ENCODE measurements around the gene TMEM72.
A peak's percentile ranks its signal among the peaks of the same experiment; 100 is the strongest.

Gene TMEM72

DNA sequence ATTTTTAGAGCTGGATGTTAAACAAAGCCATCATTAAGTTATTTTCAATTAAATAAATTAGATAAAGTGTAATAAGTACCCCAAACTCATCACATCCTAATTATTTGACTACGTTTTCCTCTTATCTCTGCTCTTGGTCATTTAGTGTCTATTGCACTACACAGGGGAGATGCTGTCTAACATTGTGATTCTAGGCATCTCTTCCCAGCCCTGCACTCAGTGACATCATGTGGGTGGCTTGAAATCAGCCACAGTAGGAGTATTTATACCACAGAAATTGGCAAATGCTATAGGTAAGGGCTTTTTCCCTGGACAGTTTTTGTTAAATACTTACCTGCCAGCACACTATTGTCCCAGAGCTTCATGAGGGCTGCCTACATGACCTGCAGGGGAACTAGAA, 21.3 kb upstream of the TMEM72 start:
- DNase-seq, result no peak

DNA sequence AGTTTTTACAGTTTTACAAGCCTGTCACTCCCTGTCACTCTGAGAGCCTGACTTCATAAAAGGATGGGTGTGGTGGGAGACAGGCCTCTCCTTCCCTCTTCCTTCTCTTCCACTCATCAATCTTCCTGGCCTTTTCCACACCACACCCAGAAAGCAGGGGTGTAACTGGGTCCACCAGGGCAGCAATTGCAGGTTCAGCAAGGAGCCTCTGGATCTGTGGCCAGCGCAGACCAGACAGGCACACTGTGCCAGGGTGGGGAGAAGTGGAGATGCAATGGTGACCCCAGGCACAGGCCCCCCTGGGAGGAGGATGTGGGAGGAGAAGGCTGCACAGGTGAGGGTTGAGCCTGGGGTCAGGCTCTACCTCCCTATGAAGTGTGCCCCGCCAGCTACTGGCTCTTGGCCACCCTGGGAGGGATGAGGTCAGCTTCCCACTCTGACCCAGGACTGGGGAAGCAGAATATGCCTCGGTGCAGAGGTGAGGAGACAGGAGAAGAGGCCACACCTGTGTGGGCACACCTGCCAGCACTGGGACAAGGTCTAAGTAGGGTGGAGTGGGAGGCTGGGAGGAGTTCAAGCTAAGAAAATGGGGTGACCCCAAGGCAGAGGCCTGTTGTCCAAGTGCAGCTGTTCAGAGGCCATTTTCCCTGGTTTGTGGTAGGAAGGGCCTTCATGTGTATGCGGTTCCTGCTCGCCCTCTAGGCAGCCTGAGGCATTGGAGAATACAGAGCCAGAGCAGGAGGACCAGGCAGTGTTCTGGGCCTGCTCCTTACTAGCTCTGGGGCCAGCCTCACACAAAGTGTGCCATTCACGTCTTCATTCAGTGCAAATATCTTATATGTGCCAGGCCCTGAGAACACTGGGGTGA, 20.2 kb upstream of the TMEM72 start:
- DNase-seq, result no peak

DNA sequence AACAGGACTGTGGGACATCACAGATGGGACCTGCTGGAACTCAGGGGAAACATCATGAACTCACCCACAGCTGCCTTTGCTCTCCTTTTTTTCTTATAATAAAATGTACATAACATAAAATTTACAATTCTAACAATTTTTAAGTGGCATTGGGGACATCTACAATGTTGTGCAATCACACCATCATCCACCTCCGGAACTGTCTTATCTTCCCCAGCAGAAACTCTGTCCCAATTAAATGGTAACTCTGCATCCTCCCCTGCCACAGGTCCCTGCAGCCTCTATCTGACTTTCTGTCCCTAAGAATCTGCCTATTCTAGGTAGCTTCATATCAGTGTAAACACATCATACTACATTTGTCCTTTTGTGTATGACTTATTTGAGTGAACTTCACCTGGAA, 19.4 kb upstream of the TMEM72 start:
- no peak for DNase-seq

DNA sequence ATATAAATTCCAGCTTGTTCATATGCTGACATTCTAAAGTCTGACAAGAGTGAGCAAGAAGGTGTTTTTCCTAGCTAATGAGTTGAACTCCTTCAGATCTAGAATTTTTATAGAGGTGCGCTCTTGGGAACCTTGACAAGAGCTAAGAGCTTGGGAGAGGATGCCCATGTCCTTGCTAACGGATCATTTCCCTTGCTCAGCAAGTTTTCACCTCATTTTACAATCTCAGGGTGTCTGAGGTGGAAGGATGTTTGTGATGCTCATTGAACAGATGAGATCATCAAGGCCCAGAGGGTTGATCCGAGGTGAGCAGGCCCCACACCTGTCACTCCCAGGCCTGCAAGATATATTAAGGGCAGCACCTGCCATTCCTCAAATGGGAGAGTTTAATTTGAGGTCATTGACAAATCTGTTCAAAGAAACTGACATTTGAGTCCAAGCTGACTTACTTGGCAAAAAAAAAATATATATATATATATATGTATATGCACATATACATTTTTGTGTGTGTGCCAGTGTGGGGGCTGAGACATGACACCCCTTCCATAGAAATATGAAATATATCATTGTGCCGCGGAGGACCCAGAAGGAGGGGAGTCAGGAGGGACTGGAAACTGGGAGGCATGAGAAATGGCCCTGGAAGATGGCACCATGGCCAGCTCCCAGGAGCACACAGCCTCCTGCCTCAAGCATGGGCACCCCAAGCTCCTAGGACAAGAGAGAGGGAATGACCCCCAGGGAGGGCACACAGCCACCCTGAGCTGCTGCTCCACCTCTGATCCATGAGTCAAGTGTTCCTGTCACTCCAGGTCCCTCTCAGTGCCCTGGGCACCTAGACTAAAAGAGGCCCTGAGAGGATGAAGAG, 17.3 kb upstream of the TMEM72 start:
- no peak for DNase-seq

DNA sequence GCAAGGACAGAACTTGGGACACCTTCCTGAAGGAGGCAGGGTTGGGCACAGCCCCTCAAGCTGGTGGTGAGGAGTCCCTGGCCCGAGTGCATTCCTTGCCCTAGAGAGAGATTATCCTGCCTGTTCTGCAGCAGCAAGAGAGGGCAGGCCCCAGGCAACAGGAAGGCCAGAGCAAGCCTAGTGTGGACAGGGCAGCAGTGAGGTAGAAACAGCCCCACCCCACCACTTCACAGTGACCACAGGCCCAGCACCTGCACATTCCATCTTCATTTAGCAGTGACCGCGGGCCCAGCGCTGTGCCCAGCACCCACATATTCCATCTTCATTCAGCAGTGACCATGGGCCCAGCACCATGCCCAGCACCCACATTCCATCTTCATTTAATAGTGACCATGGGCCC, 16.4 kb upstream of the TMEM72 start:
- DNase-seq, result no peak

DNA sequence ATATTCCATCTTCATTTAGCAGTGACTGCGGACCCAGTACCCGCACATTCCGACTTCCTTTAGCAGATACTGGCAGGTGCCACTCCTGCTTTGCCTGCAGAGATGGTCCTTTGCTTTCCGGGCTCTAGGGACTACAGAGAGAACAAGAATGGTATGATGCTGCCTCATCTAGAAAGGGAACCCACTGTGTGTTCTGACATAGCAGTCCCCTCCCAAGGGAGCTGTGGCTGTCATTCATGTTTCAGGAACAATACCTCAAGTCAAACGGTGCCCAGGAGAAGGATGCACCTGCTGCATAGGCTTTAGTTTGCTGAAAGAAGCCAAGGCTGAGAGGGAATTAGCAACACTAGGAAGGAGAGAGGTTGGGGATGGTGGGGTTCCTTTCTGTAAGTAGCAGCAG, 15.9 kb upstream of the TMEM72 start:
- DNase-seq, result no peak

DNA sequence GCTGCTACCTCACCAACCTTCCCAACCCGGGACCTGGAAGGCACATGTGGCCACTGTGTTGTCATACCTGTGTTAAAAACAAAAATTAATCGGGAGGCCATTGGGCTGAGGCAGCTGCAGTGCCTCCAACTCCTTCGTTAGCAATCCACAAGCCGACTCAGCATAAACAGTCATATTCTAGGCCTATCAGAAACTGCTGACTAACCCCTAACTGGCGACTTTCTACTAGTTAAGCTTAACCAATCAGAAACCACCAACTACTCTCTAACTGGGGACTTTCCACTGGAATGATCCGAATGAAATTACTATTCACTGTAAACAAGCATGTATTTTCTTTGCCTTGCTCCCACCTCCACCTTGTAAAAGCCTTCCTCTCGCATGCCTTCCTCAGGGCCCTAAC, 14.1 kb upstream of the TMEM72 start:
- no peak for DNase-seq

DNA sequence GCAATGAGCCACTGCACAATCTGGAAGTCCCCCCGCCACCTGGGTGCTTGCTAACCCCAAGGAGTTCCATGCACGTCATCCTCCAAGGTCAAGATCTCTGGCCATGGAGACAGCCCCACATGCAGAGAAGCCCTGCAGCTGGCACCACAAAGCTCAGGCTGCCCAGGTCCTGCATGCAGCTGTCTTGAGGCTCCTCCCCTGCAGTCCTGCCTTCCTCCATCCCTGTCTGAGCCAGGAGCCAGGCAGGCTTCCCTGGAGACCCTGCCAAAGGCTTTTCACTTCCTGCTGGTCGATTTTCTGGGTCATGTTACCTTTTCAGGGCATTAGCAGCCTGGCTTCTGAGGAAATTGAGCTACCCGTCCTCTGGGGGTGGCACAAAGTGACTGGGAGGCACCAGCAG, 12.5 kb upstream of the TMEM72 start:
- peak in 1 of 51 donors; percentile 11 for DNase-seq

DNA sequence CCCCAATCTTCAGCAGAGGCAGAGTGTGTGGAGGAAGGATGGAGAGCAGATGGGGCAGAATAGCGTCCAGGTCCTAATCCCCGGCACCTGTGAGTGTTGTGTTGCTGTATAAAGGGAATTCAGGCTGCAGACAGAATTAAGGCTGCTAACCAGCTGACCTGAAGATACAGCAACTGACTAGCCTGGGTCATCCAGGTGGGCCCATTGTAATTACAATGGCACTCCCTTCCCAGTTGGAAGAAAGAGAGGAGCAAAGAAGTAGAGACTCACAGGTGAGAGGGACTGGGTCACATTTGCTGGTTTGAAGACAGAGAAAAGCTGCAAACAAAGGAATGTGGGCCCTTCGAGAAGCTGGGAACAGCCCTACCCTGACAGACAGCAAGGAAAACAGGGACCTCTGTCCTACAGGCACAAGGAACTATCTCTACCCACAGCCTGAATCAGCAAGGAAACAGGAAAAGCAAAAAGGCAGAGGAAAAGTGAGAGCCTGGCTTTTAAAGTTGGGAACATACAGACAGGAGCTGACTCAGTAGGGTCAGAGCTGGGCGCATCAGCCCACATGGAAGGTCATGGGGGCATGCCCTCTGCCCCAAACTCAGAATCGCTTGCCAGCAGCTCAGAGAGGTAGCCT, 11.6 kb upstream of the TMEM72 start:
- no peak for DNase-seq

DNA sequence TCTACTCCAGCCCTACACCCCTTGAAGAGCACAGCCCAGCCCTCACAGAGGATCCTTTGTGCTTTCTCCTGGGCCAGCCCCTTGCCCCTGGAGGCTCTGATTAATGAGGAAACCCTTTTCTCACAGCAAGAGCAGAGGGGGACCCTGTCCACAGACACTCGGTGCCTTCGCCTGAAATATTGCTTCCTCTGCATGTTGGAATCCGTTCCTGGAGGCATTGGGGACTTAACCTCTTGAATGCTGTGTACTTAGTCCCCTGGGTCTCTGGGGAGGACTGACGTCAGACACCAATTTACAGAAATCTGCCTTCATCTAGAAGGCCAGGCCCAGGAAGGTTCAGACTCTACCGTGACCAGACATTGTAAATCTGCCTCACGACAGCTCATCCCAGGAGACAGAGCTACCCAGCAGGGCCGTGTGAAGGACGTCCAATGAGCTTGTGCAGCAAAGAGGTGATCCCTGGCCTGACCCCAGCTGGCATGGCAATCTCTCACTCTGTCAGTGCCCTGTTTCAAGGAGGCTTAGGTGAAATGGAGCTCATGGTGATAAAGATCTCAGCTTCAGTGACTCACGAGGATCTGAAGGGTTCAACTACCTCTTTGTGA, 8.1 kb upstream of the TMEM72 start:
- DNase-seq, result no peak

DNA sequence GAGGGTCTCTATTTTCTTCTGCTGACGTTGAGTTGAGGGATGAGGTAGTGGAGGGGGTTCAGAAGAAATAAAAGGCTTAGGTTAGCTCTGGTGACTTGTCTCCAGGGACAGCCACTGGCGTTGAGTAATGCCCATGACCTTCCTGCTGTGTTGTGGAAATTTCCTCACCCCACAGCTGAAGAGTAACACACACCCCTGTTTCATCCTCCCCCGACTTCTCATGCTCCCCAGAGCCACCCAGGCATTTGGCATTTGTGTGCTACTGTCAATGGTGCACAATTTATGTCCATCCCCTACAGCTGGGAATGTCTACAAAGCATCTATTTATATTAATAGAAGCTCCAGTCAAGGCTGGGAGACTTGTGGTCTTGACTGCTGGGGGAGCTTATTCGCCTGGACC, 4.7 kb upstream of the TMEM72 start:
- DNase-seq, result no peak

DNA sequence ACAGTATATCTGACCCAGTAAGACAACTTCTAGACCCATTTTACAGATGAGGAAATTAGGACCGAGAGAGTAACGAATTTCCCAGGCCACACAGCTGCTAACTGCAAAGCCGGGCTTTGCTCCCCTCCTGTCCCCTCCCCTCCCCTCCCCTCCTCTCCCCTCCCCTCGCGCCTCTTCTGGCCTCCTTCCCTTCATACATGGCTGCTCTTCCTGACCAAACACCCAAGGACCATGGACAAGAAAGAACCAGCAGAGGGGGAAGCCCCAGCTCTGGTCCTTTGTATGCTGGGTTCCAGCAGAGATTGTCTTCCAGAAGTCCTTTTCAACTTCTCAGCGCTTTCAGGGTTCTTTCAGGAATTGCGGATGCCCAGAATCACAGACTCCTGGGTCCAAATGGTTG, 3.6 kb upstream of the TMEM72 start:
- no peak for DNase-seq

DNA sequence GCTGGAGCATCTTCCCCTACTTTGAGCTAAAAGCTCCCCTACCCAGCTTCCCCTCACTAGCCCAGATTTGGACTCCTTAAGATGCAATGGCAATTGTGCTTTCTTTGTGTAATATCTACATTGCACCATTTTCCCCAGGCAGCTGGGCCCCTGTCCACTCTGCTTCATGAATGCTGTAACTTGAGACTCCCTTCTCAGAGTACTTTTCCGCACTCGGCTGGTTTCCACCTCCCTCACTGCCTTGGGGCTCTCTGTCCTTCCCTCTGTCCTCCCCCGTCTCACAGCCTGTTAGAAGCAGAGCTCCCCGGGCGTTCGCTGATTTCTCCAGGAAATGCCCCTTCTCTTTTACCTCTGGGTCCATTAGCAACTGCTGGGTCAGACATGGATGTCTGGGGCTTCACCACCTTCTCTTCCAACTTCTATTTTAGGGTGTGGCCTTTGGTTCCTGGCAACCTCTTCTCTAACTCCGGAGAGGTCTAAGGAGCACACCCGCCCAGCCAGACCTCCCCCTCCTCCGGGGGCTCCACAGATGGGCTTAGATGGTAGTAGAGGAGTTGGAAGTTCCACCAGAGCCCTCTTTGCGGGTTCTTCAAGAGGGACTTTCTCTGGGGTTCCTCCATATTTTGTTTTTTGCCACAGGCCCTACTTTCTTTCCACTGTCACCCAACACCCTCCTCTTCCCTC, 2.9 kb upstream of the TMEM72 start:
- DNase-seq, result no peak

DNA sequence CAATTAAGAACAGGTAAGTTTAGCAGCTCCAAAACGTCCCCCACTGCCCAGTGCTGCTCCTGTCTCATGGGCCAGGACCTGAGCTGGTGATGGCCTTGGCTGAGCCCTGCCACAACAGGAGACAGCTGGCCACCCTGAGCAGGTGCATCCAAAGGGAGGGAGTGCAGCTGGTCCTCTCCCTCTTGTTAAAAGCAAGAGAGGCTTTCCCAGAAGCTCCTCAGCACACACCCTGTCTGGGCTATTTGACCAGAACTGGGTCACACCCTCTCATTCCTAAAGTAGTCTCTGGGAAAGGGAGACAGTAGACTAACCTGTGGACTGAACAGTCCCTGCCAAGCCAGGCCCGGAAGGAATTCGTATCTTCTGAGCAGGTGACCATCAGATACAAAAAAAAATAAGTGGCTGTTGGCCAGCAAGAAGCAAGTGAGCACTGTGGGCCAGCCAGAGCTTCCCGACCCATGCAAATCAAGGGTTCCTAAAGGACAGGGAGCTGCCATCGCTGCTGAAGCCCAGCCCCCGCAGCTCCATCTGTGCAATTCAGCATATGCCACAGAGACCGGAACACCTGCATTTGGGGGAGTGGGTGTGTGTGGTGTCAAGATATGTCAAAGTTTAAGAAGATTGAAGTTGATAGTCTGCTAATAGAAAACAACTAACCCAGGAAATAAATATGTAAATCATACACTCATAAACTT, 2.1 kb upstream of the TMEM72 start:
- DNase-seq, result no peak

DNA sequence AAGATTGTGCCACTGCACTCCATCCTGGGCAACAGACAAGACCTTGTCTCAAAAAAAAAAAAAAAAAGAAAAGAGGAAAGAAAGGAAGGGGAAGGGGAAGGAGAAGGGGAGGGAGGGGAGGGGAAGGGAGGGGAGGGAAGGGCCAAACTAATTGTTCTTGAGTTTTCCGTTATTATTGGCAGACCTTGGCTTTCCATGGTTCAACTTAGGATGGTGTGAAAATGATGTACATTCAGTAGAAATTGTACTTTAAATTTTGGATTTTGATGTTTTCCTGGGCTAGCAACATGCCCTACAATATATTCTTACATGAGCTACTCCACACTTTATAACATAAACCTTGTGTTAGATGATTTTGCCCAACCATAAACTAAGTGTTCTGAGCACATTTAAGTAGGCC, 1.2 kb upstream of the TMEM72 start:
- DNase-seq, result no peak

DNA sequence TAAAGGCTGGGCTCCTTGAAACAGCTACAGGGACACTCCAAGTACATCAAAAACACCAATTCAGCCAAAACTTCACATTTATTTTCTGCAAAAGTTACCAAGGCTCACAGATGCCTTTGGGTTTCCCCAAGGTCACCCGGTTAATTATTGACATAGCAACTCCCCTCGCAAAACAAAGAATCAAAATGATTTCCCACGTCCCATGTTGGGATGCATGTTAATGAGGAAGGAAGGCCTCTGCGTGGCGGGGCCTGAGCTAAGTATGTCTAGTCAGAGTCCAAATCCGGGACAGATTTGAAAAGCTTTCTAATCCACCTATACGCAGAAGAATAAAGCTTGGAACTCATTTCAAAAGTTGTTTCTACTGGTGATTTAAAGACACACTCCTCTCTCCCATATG, 535 bp upstream of the TMEM72 start:
- no peak for DNase-seq

DNA sequence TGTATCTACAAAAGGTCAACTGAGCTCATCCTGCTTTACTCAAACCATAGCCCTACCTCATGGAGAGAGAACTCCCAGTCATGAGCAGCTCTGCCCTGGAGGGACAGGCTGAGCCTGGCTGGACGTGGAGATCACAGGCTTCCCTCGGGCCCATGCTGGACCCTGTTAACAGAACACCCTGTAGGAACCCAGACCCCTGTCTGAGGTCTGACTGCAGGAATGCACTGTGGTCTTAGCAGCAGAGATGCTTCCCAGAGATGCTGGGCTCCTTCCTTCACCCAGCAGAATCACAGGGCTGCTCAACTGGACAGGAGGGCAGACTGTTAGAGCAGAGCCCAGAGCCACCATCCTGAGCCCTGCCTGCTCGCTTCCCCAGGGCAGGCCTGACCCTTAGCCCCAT, 814 bp downstream of the TMEM72 start:
- DNase-seq, result no peak

DNA sequence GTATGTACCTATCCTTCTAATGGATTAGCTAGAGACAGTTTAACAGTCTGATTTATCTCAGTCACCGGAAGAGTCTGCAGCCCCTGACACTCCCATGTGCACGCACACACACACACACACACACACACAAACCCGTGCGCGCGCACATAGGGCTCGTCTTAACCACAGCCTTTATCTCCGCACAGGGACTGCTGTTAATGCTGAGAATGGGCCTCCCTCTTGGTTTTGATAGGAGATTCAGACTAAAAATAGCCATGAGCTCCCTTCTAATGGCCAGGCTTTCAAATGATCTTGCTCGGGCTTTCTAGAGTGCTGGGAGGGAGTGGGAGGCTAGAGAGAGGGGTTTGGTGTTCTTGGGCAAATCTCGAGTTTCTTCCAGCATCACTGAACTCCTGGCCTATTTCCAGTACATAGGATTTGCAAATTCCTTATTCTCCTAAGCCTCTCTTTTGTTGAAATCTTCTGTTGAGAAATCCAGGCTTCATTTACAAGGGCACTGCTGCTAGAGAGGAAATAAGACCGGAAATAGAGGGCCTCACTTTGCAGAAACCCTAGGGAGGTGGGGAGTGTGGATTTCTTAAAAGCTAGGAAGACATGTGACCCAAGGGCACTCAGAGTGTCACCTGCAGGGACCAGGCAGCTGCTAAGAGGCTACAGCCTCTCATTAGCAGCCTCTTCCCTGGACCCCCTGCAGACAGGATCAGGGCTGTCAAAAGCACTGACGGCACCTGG, 2.4 kb downstream of the TMEM72 start:
- DNase-seq, result peak in 1 of 51 donors; percentile 8

DNA sequence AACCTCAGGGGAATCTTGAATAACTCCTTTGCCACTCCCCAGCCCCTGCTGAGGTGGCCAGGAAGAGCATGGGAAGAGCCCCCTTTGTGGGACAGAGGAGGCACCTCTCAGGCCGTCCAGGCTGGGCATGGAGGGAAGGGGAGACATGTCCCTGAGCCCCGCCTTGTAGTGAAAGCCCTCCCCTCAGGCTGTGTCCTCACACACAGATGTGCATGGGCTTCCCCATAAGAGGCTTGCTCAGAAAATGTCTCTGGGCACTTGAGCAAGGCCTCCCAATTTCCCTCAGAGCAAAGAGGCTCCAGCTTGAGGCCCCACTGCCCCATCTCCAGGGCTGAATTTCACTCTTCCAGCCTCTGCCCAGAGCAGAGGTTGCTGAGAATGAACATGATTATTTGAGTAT, 3.8 kb downstream of the TMEM72 start:
- DNase-seq, result no peak

DNA sequence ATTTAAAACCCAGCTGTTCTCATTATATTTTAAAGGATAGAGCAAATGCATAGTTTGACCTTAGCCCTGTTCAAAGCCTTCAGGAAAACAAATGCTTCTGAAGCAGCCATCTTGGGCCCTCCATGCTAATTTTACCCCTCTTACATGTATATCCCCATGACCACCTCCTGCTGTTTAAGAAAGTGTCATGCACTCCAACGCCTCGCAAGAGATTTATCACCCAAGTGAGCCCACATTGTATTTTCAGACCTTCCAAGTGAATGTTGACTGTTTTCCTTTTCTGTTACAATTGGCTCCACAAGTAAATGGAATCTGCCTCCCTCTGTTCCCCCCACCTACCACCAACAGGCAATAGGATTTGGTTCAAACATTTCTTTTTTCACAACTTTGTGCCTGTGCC, 5.3 kb downstream of the TMEM72 start:
- DNase-seq, result no peak

Measured in hypothalamus (tissue), 51 donors.